ENCODE results near the gene SLC2A14. TPM values are rescaled to one million over a fixed set of nuclear protein-coding genes. Genes with fewer than 3 reads are reported as not detected.
"Not testable (repeated sequence)": the region's sequence is repeated elsewhere in the genome, so short reads cannot be mapped to it uniquely, and the experiment has no call there.

SLC2A14 gene
- total RNA-seq, 4 donors from 2014 or later: 0.13 to 1.4 TPM; not detected in 2

GRCh38 chr12:7907009-7907408, 34.3 kb upstream of the SLC2A14 start:
- 42 to 61% methylated on average over 3 of the region's 3 CpGs for WGBS, 2 donors
- no peak overlapping the region for H3K4me3 ChIP-seq (ENCODE audit: low read depth, poor library complexity, severe bottlenecking)
- intact Hi-C loops (cut with DNase I; ENCODE audit: low total_unique reads): no loop called here
- DNase-seq (ENCODE audit: low spot score in 2 of 2): peak in 1 of 2 donors; percentile 49
- TF ChIP-seq, protein P1, sequence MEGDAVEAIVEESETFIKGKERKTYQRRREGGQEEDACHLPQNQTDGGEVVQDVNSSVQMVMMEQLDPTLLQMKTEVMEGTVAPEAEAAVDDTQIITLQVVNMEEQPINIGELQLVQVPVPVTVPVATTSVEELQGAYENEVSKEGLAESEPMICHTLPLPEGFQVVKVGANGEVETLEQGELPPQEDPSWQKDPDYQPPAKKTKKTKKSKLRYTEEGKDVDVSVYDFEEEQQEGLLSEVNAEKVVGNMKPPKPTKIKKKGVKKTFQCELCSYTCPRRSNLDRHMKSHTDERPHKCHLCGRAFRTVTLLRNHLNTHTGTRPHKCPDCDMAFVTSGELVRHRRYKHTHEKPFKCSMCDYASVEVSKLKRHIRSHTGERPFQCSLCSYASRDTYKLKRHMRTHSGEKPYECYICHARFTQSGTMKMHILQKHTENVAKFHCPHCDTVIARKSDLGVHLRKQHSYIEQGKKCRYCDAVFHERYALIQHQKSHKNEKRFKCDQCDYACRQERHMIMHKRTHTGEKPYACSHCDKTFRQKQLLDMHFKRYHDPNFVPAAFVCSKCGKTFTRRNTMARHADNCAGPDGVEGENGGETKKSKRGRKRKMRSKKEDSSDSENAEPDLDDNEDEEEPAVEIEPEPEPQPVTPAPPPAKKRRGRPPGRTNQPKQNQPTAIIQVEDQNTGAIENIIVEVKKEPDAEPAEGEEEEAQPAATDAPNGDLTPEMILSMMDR (IDR thresholded peaks at IDR 0.05): no peak
- no peak for TF ChIP-seq POLR2A (IDR thresholded peaks at IDR 0.05)

- DNase-seq (ENCODE audit: low spot score in 2 of 2); intact Hi-C loops (cut with DNase I; ENCODE audit: low total_unique reads); H3K4me3 ChIP-seq (ENCODE audit: low read depth, poor library complexity, severe bottlenecking): not testable (repeated sequence)
- 86 to 95% methylated on average over 4 of the region's 4 CpGs for WGBS, 2 donors
These were observed 33.6 kb upstream of the SLC2A14 start for GRCh38 chr12:7906303-7906702.

DNA sequence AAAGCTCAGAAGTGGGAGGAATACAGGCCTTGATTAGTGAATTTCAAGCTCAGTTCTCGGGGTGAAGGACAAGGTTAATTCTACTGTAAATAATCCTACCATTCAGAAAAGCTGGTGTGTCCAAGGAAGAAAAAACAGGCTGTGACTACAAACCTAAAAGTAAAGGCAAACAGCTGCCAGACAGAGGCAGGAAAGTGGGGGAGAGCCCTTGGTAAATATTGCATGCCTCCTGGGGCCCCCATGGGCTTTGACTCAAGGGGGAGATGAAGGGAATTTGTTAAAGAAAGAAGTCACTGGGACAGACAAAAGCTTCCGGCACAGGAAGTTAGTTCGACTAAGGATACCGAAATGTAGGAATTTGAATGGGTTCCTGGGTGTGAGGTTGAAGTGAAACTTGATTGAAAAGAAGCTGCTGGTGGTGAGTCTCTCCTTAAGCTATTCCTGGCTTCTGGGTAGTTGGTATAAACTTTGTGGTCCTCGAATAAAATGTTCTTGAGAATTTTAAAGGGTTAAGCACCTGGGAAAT, 32.9 kb upstream of the SLC2A14 start:
- H3K4me3 ChIP-seq (ENCODE audit: low read depth, poor library complexity, severe bottlenecking); intact Hi-C loops (cut with DNase I; ENCODE audit: low total_unique reads); DNase-seq (ENCODE audit: low spot score in 2 of 2): not testable (repeated sequence)
- 53 to 66% methylated on average over 5 of the region's 5 CpGs for WGBS, 2 donors

DNA sequence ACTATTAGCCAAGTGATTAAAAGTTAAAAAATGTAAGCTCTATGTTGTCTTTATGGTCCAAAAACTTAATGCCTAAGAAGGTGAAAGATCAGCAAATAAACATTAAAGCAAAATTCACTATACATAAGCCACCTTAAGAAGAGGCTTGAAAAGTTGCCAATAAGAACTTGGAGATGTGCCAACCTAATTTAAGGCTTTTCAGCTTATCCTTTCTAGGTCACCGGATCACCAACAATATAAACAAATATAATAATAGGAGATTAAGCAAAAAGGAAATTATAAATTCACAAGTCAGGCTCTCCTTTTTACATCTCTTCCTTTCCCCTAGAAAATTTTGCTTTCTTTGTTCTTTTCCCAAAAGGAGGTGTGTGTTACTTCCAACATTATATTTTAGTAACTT, 32.4 kb upstream of the SLC2A14 start:
- 2 to 8% methylated on average over 1 of the region's 1 CpG for WGBS, 2 donors

DNA sequence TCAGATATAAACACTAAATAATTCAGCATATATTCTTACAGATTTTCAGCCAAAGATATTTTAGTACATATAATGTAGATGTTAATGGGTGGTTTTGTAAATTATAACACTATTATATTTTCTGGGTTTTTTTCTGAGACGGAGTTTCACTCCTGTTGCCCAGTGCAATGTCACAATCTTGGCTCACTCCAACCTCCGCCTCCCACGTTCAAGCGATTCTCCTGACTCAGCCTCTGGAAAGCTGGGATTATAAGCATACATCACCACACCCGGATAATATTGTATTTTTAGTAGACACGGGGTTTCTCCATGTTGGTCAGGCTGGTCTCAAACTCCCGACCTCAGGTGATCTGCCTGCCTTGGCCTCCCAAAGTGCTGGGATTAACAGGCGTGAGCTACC, 29.7 kb upstream of the SLC2A14 start:
- intact Hi-C loops (cut with DNase I; ENCODE audit: low total_unique reads); H3K4me3 ChIP-seq (ENCODE audit: low read depth, poor library complexity, severe bottlenecking): not testable (repeated sequence)
- peak in 1 of 2 donors; percentile 36 for DNase-seq (ENCODE audit: low spot score in 2 of 2)
- WGBS, 2 donors: 68 to 79% methylated on average over 8 of the region's 8 CpGs

More for the DNA sequence above, 32.4 kb upstream of the SLC2A14 start:
- no peak for DNase-seq (ENCODE audit: low spot score in 2 of 2)
- intact Hi-C loops (cut with DNase I; ENCODE audit: low total_unique reads): no loop called here
- H3K4me3 ChIP-seq (ENCODE audit: low read depth, poor library complexity, severe bottlenecking): no peak overlapping the region
- TF ChIP-seq POLR2A (IDR thresholded peaks at IDR 0.05): no peak
- TF ChIP-seq, protein P1 (IDR thresholded peaks at IDR 0.05): no peak

- intact Hi-C loops (cut with DNase I; ENCODE audit: low total_unique reads): no loop called here
- DNase-seq (ENCODE audit: low spot score in 2 of 2): peak in 1 of 2 donors; percentile 28
- WGBS, 2 donors: 81% methylated on average over 7 of the region's 7 CpGs
- TF ChIP-seq, protein P1 (IDR thresholded peaks at IDR 0.05): no peak
- TF ChIP-seq POLR2A (IDR thresholded peaks at IDR 0.05): no peak
- H3K4me3 ChIP-seq (ENCODE audit: low read depth, poor library complexity, severe bottlenecking): no peak overlapping the region
These were observed 27.0 kb upstream of the SLC2A14 start for GRCh38 chr12:7899755-7900154.

DNA sequence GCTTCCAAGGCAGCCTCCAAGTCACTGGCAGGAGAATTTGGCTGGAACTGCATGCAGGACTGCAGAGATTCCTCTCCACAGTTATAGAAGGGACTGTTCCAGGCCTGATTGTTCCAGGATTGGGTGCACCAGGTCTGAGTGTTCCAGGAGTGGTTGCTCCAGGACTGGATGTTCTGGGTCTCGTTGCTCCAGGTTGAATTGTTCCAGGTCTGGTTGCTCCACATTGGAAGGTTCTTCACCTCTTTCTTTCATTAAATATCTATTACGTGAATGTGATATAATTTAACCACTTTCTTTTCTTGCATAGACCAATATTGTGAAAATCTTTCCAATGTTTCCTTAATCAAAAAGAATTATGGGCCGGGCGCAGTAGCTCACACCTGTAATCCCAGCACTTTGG, 24.0 kb upstream of the SLC2A14 start:
- DNase-seq (ENCODE audit: low spot score in 2 of 2); H3K4me3 ChIP-seq (ENCODE audit: low read depth, poor library complexity, severe bottlenecking); intact Hi-C loops (cut with DNase I; ENCODE audit: low total_unique reads): not testable (repeated sequence)
- 80 to 84% methylated on average over 4 of the region's 4 CpGs for WGBS, 2 donors

- intact Hi-C loops (cut with DNase I; ENCODE audit: low total_unique reads): loop anchor here (5.0 kb wide), 1 partner anchor 850 kb away; no protein-coding TSS in a partner anchor
- no peak overlapping the region for H3K4me3 ChIP-seq (ENCODE audit: low read depth, poor library complexity, severe bottlenecking)
- 78 to 84% methylated on average over 4 of the region's 4 CpGs for WGBS, 2 donors
- TF ChIP-seq, protein P1 (IDR thresholded peaks at IDR 0.05): no peak
- TF ChIP-seq POLR2A (IDR thresholded peaks at IDR 0.05): no peak
- DNase-seq (ENCODE audit: low spot score in 2 of 2): peak in 1 of 2 donors; percentile 34
These were observed 19.7 kb upstream of the SLC2A14 start for GRCh38 chr12:7892186-7892980.
